Skeletal muscle satellite cell (primary cell): ENCODE data around the gene TMCC2.

ENCODE experiments used
- H3K27me3 ChIP-seq: 2 replicates; pipeline ENCODE4 v1.7.0; 2013; ENCODE audit warnings: low read length; ENCODE audit not compliant: control insufficient read depth, insufficient read depth
- H3K36me3 ChIP-seq: 2 replicates; pipeline ENCODE4 v1.7.0; 2013; ENCODE audit warnings: mild to moderate bottlenecking, control low read depth, low read length; ENCODE audit not compliant: insufficient read depth
- H3K4me1 ChIP-seq: 2 replicates; pipeline ENCODE4 v1.7.0; 2013; ENCODE audit warnings: low read length; ENCODE audit not compliant: control insufficient read depth, insufficient read depth
- H3K4me2 ChIP-seq: 2 replicates; pipeline ENCODE4 v1.7.0; 2013; ENCODE audit warnings: mild to moderate bottlenecking, low read length
- H3K4me3 ChIP-seq: 2 replicates; pipeline ENCODE4 v1.7.0; 2013; ENCODE audit warnings: low read length
- H3K9ac ChIP-seq: 2 replicates; pipeline ENCODE4 v1.7.0; 2013; ENCODE audit warnings: mild to moderate bottlenecking, low read depth, low read length, moderate library complexity
- H3K9me3 ChIP-seq: replicated peaks from 2 replicates; pipeline ENCODE4 v1.7.0; 2013; ENCODE audit warnings: mild to moderate bottlenecking, control low read depth, low read length

TMCC2 gene

DNA sequence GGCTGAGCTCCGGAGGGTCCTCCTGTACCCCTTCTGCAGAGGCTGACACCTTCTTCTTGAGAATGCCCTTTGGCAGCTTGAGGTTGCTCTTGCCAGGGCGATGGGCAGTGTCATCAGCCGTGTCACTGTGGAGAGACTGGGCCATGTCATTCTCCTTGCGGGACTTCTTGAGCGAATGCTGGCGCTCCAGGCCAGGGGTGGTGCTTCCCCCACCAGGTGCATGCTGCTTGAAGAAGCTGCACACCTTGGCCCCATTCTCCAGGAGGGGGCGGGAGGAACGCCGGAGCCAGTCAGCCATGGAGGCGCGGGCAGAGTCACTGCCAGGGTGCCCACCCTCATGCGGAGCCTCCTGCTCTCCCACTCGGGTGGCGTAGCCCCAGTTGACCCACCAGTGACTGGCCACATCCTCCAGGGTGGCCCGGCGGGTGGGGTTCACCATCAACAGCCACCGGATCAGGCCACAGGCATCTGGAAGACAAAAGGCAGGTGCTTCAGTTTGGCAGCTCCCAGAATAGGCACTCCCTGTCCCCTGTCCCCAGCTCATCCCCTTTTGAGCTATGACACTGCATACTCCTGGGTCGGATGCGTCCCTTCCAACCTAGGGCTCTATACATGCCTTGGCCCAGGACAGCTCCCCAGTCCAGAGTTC is 76.4 kb downstream of the TMCC2 start:
- H3K27me3 ChIP-seq: no peaks in the 10 kb centered on the region
- H3K9ac ChIP-seq: no peak overlapping the region
- no peak overlapping the region for H3K4me2 ChIP-seq
- H3K4me3 ChIP-seq: no peak overlapping the region
- peaks cover 36% of the 10 kb centered on the region for H3K4me1 ChIP-seq
- no peaks in the 10 kb centered on the region for H3K9me3 ChIP-seq
- peaks cover 42% of the 10 kb centered on the region for H3K36me3 ChIP-seq

DNA sequence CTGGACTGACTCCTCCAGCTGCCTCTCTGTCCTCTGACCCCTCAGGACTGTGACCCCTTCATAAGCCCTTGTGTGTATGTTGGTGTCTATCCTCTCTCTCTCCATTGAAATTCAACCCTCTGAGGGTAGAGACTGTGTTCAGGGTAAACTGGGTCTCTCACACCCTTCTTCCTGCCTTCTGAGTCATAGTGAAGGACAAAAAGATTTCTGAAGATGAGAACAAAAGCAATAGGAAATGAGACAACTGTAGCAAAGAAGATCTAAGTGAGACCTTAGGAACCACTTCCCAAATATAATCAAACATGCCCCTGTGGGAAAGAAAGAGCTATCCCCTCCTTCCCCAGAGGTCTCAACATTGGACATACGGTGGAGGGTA is 76.9 kb downstream of the TMCC2 start:
- Histone ChIP-seq H3K4me3 (no peak overlapping the region), H3K27me3 (no peaks in the 10 kb centered on the region), H3K9ac (no peak overlapping the region), H3K9me3 (no peaks in the 10 kb centered on the region), H3K36me3 (peaks cover 42% of the 10 kb centered on the region), H3K4me1 (peaks cover 36% of the 10 kb centered on the region), H3K4me2 (no peak overlapping the region)

DNA sequence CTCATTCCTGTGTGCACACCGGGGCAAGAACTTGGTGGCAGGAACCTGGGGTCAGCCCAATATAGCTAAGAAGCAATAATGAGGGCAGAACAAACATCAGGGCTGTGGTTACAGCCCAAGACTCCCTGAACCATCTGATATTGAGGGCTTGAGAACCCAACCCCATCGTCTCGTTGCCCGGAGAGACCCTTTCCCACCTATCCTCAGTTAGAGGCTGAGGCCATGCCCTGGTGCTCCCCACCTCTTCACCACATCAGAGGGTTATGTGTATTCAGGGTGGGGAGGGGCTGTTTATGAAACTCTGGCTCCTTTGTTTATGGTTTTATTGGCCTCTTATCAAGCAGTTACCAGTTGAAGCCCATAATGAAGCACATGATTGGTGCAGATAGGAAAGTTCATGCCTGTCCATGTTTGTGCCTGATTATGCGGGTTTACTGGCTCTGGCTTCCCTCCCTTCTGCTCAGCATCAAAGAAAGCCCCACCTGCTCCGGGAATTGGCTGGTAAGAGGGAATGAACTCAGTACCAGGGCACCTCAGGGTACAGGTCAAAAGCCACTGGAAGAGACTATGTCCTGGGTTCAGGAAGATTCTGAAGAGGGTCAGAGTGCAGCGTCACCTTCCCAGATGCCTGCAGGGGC is 79.3 kb downstream of the TMCC2 start:
- Histone ChIP-seq H3K4me3 (no peak overlapping the region), H3K9ac (no peak overlapping the region), H3K4me2 (no peak overlapping the region), H3K36me3 (peaks cover 55% of the 10 kb centered on the region), H3K4me1 (peaks cover 15% of the 10 kb centered on the region), H3K9me3 (no peaks in the 10 kb centered on the region), H3K27me3 (no peaks in the 10 kb centered on the region)

DNA sequence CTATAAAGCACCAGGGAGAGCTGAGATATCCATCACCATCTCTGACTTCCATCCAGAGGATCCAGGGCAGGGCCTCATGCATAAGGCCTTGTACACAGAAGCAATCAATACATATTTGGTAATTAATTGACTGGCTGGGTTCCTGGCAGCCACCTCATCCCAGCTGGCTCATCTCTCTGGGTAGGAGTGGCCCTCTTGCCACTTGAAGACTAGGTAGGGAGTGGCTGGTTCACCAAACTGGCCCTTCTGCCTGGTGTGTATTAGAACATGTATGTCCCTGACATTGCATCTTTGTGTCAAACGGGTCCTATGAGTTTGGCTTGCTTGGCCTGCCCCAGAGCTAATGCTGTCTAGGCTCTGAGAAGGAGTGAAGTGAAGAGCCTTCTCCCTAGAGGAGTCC is 82.0 kb downstream of the TMCC2 start:
- no peak overlapping the region for H3K9ac ChIP-seq

DNA sequence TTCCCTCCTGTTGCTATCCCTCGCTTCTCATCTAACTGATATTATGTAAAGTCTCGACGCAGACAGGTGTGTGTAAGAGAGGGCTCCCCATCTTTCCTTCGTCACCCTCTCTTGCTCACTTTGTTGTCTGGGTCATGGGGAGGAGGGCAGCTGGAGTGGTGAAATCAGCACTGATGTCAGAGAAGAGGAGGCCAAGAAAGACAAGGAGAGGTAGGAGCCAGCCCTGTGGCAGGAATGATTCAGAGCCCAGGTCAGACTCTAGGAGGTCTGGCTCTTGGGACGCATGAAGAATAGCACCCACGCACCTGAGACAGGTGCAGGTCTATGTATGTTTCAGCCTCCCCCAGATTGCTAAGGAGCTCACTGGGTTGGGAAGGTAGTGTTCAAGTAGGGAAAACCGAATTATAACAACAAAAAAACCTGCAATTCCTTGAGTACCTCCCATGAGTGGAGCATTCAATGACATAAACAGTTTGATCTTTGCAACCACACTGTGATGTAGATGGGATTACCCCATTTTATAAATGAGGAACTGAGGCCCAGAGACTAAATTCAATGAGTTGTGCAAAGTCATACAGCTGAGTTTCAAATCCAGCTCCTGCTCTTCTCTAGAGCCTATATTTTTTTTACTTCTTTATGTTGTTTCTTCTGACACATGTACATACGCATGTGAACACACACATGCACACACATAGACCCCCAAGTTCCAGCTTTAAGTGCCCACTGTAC is 83.4 kb downstream of the TMCC2 start:
- Histone ChIP-seq H3K36me3 (peaks cover 29% of the 10 kb centered on the region), H3K27me3 (no peaks in the 10 kb centered on the region), H3K4me2 (no peak overlapping the region), H3K9me3 (no peaks in the 10 kb centered on the region), H3K4me3 (no peak overlapping the region), H3K4me1 (peaks cover 13% of the 10 kb centered on the region), H3K9ac (no peak overlapping the region)

More for the DNA sequence above, 82.0 kb downstream of the TMCC2 start:
- Histone ChIP-seq H3K4me1 (peaks cover 19% of the 10 kb centered on the region), H3K36me3 (peaks cover 39% of the 10 kb centered on the region), H3K9me3 (no peaks in the 10 kb centered on the region), H3K27me3 (no peaks in the 10 kb centered on the region), H3K4me3 (no peak overlapping the region), H3K4me2 (no peak overlapping the region)

DNA sequence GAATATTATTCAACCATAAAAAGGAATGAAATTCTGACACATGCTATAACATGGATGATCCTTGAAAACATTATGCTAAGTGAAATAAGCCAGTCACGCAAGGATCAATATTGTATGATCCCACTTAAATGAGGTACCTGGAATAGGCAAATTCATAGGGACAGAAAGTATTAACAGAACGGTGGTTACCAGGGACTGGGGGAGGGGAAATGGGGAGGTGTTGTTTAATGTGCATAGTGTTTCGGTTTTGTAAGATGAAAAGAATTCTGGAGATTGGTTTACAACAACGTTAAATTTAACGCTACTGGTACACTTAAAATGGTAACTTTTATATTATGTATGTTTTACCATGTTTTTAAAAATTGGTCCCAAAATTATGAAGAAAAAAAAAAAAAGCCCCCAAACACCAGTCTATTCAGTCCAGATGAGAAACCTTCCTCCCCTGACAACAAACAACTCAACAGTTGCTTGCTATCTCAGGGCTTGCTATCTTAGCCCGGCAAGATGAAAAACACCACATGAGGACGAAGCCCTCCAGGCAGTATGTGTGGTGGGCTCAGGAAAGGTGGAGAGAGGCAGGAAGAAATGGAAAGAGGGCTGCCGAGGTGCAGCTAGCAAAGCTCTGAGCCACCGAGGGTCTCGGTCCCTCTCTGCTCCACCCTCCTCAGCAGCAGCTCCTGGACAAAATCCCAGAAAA is 85.3 kb downstream of the TMCC2 start:
- peaks cover 26% of the 10 kb centered on the region for H3K4me1 ChIP-seq
- peak overlapping the region; percentile 69 for H3K4me2 ChIP-seq
- H3K4me3 ChIP-seq: peak overlapping the region; percentile 19
- no peaks in the 10 kb centered on the region for H3K9me3 ChIP-seq
- no peaks in the 10 kb centered on the region for H3K27me3 ChIP-seq
- peaks cover 24% of the 10 kb centered on the region for H3K36me3 ChIP-seq
- H3K9ac ChIP-seq: peak overlapping the region; percentile 71

DNA sequence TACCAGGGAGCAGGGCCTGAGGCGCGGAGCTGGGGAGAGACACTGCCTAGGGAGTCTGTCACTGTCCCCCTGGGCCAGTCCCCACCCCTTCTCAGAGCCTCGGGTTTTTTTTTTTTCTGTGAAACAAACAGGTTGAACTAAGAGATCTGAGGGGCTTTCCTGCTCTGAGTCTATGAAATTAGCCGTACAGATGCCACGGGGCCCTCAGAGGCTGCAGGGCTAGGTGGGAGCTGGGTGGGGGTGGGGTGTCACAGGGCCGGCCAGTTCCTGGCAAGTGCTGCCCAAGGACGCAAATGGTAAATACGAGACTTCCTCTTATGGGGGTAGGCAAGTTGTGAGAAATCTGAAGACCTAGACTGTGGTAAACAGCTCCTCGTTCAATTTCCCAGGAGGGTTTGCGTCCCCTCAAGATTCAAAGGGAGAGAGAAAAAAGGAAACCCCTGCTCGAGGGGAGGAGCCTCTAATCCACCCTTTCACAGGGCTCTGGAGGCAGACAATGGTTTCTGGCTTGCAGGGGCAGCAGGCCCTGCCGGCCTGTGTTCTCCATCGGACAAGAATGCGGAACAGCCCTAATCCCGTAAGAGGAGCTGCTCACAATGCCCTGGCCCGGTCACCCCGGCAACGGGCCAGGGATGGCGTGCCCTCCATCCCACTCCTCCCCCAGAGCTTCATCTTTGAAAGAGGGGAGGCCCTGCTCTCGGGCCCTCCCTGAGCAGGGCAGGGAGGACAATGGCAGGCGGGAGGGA is 86.0 kb downstream of the TMCC2 start:
- peak overlapping the region; percentile 69 for H3K4me2 ChIP-seq
- peaks cover 33% of the 10 kb centered on the region for H3K4me1 ChIP-seq
- H3K27me3 ChIP-seq: no peaks in the 10 kb centered on the region
- H3K4me3 ChIP-seq: peak overlapping the region; percentile 19
- H3K9me3 ChIP-seq: no peaks in the 10 kb centered on the region
- H3K9ac ChIP-seq: peak overlapping the region; percentile 71
- peaks cover 18% of the 10 kb centered on the region for H3K36me3 ChIP-seq

DNA sequence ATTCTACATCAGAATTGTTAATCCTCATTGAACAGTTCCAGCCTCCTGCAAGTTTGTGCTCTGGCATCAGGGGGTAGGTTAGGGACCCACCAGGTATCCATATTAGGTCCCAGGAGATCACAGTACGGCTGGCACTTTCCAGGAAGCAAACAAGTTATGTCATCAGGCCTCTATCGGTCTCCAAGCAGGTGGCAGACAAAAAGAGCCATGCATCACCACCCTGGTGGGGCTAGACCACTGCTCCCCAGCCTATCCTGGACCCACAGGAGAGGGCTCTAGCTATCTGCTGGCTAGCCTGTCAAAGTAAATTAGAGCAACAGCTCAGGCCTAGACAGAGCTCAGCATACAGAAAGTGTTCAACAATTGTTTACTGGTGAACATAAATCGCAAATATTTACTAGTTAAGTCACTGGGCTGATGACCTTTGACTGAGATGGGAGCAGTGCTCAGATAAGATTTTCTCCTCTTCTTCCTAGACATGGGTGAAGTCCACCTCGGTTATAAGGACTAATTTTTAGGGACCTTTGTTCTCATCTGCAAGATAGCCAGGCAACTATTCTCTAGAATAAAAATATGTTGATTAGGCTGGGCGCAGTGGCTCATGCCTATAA is 87.4 kb downstream of the TMCC2 start:
- no peaks in the 10 kb centered on the region for H3K27me3 ChIP-seq
- no peak overlapping the region for H3K4me2 ChIP-seq
- H3K36me3 ChIP-seq: peaks cover 11% of the 10 kb centered on the region
- peaks cover 47% of the 10 kb centered on the region for H3K4me1 ChIP-seq
- H3K9ac ChIP-seq: no peak overlapping the region
- H3K4me3 ChIP-seq: no peak overlapping the region
- H3K9me3 ChIP-seq: no peaks in the 10 kb centered on the region

DNA sequence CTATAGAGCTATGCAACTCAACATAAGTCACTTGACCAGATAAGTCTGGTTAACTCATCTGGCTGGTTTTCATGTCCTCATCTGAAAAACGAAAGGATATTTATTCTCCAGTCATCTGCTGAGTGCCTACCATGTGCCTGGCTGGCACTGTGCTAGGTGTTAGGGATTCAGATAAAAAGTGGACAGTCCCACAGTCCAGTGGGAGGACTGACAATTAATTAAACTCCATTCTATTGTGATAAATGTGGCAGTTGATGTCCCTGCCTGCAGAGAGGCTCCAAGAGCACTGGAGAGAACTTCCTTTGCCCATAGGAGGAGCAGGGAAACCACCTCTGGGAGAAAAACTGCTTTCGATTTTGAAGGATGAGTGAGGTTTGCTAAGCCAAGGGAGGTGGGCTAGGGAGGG is 88.4 kb downstream of the TMCC2 start:
- H3K4me3 ChIP-seq: no peak overlapping the region
- no peak overlapping the region for H3K4me2 ChIP-seq
- no peaks in the 10 kb centered on the region for H3K27me3 ChIP-seq
- peaks cover 1% of the 10 kb centered on the region for H3K36me3 ChIP-seq
- H3K9me3 ChIP-seq: no peaks in the 10 kb centered on the region
- H3K4me1 ChIP-seq: peaks cover 55% of the 10 kb centered on the region
- H3K9ac ChIP-seq: no peak overlapping the region

DNA sequence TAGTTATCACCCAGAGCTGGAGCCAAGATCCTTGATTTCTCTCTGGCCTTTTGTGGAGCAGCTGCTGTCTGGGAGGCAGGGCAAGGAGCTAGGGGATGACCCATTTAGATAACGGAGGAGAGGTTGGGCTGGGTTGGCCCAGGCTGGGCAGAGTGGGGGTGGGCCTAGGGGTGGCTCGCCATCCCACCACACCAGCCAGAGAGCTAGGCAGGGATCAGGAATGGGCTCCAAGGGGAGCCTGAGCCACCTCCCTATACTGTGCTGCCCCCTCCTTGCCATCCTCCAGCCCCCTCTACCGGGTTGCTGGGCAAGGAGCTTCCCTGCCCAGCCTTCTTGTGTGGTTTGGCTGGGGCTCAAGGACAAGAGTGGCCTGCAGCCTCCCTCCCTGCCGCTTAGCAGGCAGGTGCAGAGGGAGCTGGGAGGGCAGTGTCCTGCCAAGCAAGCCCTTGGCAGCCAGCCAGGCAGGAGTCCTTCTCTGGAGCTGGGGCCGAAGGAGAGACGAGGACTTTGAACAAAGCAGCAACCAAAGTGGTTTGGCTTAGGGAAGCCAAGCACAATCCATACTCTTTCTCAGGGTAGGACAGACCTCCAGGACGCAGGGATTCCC is 89.7 kb downstream of the TMCC2 start:
- Histone ChIP-seq H3K4me2 (peak overlapping the region; percentile 27), H3K36me3 (no peaks in the 10 kb centered on the region), H3K9me3 (no peaks in the 10 kb centered on the region), H3K4me3 (no peak overlapping the region), H3K27me3 (no peaks in the 10 kb centered on the region), H3K4me1 (peaks cover 58% of the 10 kb centered on the region), H3K9ac (no peak overlapping the region)
